Fibroblast of the aortic adventitia (primary cell): ENCODE measurements around the gene POU2F1. TPM values are rescaled to one million over a fixed set of nuclear protein-coding genes. Genes with fewer than 3 reads are reported as not detected.
A peak's percentile ranks its signal among the peaks of the same experiment; 100 is the strongest.

Source experiments
- DNase-seq: peaks from one replicate; pipeline ENCODE4 v3.0.0-alpha.2; 2010; ENCODE audit warnings: low read depth
- H3K4me3 ChIP-seq: 2 replicates; pipeline ENCODE4 v1.5.1; 2011; ENCODE audit warnings: low read depth, mild to moderate bottlenecking, control low read depth, low read length, moderate library complexity
- total RNA-seq: library from RNA; depleted of rRNA; stranded (reverse); fragments of >200 nt; gene quantifications from 2 replicates; pipeline ENCODE4 v1.2.3, GENCODE V29; 2012; ENCODE audit warnings: low replicate concordance
- TF ChIP-seq, protein P1 (sequence below): IDR thresholded peaks from 2 replicates; pipeline ENCODE4 v1.5.1; 2011; ENCODE audit warnings: mild to moderate bottlenecking, low read length, control low read depth, inconsistent platforms; ENCODE audit not compliant: insufficient read depth

Gene POU2F1
- total RNA-seq, 1 donor: 10.7 TPM

DNA sequence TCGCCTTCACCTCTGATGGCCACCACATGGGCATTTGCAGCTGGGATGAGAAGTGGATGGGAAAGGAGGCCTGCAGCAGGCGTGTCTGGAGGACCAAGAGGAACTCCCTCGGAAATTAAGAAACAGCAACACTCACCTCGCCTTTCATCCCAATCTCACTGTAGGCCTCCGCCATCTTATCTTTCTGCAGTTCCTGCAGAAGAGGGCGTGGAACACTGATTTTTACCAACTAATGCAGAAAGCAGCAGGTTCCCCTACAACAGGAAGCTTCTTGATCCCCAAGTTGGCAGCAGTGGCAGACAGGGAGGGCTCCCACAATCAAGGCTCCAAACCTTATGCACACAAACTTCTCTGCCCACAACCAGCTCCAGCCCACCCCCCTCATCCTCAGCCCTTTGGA is 213.2 kb downstream of the POU2F1 start:
- TF ChIP-seq, protein P1, sequence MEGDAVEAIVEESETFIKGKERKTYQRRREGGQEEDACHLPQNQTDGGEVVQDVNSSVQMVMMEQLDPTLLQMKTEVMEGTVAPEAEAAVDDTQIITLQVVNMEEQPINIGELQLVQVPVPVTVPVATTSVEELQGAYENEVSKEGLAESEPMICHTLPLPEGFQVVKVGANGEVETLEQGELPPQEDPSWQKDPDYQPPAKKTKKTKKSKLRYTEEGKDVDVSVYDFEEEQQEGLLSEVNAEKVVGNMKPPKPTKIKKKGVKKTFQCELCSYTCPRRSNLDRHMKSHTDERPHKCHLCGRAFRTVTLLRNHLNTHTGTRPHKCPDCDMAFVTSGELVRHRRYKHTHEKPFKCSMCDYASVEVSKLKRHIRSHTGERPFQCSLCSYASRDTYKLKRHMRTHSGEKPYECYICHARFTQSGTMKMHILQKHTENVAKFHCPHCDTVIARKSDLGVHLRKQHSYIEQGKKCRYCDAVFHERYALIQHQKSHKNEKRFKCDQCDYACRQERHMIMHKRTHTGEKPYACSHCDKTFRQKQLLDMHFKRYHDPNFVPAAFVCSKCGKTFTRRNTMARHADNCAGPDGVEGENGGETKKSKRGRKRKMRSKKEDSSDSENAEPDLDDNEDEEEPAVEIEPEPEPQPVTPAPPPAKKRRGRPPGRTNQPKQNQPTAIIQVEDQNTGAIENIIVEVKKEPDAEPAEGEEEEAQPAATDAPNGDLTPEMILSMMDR: no peak
- DNase-seq: no peak
- H3K4me3 ChIP-seq: no peak overlapping the region

DNA sequence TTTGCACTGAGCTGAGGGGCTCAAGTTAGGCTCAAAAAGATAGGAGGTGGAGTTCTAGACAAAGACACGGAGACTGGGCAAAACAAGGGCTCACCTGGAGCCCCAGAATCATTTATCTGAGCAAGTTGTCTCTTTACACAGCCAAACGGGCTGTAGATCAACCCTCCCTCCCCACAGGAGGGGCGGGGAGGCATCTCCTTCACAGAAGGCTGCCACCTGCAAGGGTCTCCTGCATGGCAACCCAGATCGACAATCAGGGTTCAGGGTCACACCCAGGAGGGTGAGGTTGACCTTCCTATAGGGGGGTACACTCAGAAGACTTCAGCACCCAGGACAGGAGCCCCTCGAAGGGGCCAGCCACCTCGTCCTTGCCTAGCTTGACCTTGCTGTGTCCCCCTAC is 213.6 kb downstream of the POU2F1 start:
- H3K4me3 ChIP-seq: no peak overlapping the region
- TF ChIP-seq, protein P1: no peak
- no peak for DNase-seq

DNA sequence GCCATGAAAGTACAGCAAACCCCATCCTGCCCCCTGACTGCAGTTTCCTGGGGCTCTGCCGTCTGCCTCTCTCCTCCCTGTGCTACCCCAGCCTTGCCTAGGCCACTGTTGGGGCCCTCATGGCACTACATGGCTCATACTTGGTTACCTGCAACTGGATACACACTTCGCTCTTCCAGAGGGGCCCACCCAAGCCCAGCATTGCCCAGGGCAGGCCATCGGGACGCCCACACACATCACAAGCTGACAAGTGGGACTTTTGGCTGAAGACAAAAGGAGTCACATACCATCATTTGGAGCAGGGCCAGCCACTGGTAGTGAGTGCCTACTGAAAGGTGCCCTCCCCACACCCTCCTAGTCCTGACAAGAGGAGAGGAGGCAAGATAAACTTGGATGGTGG is 214.8 kb downstream of the POU2F1 start:
- TF ChIP-seq, protein P1: no peak
- DNase-seq: no peak
- no peak overlapping the region for H3K4me3 ChIP-seq

DNA sequence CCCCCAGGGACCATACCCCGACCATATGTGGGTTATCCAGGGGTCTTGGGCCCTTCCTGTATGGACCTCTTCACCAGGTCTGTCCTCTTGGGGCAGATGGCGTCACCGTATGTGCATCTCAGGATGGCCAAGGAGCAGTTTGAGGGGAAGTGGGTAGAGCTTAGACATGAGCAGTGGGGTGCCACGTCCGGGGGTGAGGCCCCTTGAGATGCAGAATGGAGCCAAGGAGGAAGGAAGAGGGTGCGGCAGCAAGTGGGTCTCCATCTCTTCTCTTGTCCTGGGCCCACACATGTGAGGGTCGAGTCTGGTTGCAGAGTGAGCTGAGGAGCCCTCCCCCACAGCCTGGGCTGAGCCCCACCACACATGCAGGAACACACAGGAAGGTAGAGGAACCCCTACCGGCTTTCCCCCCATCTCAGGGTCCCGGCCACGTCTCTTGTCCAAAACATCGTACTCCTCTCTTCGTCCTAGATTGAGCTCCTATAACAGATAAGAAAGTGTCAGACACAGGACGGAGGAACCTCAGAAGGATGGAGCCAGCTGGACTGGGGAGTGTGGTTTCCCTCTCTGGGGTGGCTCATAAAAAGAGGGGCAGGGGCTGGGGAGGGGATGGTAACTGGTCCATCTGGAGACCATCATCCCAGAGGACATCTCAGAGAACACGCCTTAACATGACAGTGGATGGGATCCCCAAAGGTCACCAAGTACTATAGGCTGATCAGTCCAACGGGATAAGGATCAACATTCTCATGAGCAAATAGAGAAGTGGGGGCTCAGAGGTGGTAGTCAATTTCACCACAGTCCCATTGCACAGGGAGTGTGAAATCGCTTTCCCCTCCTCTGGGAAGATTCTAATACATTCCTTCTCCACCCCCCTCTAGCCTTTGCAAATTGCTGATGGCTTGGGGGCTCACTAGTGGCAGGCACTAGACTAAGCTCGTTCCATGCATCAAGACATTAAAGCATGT is 217.8 kb downstream of the POU2F1 start:
- DNase-seq: no peak
- H3K4me3 ChIP-seq: no peak overlapping the region
- TF ChIP-seq, protein P1: no peak

DNA sequence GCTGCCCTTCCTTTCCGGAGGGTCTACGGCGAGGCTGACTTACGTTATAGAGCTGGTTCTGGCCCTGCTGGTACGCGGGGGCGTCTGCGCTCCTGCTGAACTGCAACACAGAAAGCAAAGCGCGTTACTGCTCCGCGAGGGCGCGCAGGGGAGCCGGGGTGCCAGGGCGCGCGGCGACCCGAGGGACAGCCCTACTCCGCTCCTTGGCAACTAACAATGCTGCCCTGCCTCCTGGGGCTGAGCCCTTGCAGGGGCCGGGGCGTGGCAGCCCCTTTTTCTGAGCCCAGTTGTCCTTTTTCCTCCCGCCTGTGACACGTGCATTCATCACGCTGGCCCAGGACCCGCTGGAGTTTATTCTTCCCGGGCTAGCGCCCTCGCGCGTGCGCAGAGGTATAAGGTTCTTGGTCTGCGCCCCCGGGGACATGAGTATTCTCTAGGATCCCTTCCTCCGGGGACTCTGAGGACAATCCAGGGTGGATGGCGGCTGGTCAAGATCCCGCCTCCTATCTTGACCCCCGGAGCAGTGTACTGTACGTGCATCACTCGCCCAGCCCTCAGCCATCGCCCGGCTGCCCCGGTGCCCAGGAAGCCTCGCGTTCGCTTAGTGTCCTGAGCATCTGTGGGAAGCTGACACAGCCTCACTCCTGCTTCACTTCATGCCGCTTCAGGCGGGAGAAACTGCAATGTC is 218.8 kb downstream of the POU2F1 start:
- peak overlapping the region; percentile 58 for H3K4me3 ChIP-seq
- peak; percentile 32 for DNase-seq
- TF ChIP-seq, protein P1: peak; percentile 22

DNA sequence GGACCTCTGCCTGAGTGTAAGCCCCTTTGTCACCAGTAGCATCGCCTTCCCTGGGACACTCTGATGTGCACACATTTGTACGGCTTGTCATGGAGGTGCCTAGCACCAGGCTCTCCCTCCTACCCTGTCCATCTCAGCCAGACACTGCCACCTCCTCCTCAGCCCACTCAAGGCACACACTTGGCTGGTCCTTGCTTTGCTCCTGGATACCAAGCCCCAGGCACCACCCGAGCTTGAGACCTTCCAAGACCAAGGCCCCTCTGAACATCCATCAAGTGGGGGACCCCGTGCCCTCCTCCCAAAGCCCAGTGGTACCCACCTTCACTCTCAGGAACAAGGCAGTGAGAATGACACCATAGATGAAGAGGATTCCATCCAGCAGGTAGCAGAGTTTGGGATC is 219.7 kb downstream of the POU2F1 start:
- no peak overlapping the region for H3K4me3 ChIP-seq
- no peak for DNase-seq
- TF ChIP-seq, protein P1: no peak
